H7 (cell line): ENCODE data around the gene FAM114A1. TPM values are rescaled to one million over a fixed set of nuclear protein-coding genes. Genes with fewer than 3 reads are reported as not detected.

Source experiments
- DNase-seq: peaks from one replicate; pipeline ENCODE4 v3.0.0; 2012
- H3K27me3 ChIP-seq: 2 replicates; pipeline ENCODE4 v1.6.0; 2011; ENCODE audit warnings: mild to moderate bottlenecking, low read length; ENCODE audit not compliant: control insufficient read depth, insufficient read depth
- H3K36me3 ChIP-seq: replicated peaks from 2 replicates; pipeline ENCODE4 v1.5.1; 2011; ENCODE audit warnings: low read length; ENCODE audit not compliant: control insufficient read depth, insufficient read depth
- H3K4me3 ChIP-seq: 2 replicates; pipeline ENCODE4 v1.5.1; 2011; ENCODE audit warnings: low read depth, mild to moderate bottlenecking, control low read depth, low read length, moderate library complexity; ENCODE audit not compliant: insufficient read depth
- total RNA-seq: library from RNA; depleted of rRNA; stranded (reverse); fragments of >200 nt; shearing (Covaris generic); gene quantifications from 2 replicates; pipeline ENCODE4 v1.2.3, GENCODE V29; 2014; rRNA removed

FAM114A1 gene
- total RNA-seq, 1 experiment from 2014 or later, result 14.5 TPM

- Histone ChIP-seq H3K27me3 (no peaks in the 10 kb centered on the region), H3K36me3 (no peaks in the 10 kb centered on the region), H3K4me3 (no peak overlapping the region)
- no peak for DNase-seq
These were observed 126.5 kb downstream of the FAM114A1 start for GRCh38 chr4:38994135-38994534.

Other genes starting within 250 kb of the FAM114A1 start
- 8.8 and 13.0 TPM in 2 replicates for gene KLF3, start 203.6 kb upstream of the FAM114A1 start, total RNA-seq
- not detected in 2 replicates for gene TLR10, start 84.8 kb upstream of the FAM114A1 start, total RNA-seq
- 0.03 TPM in 1 of 2 replicates, not detected in the other for gene TLR1, start 63.0 kb upstream of the FAM114A1 start, total RNA-seq
- gene TLR6, start 11.0 kb upstream of the FAM114A1 start, total RNA-seq, result under 0.01 TPM in 1 of 2 replicates, not detected in the other
- gene TMEM156, start 164.6 kb downstream of the FAM114A1 start, total RNA-seq, result not detected in 2 replicates
- 16.5 and 20.4 TPM in 2 replicates for gene KLHL5, start 194.4 kb downstream of the FAM114A1 start, total RNA-seq